IMR-90 (cell line): ENCODE results near the gene TK2. TPM values are rescaled to one million over a fixed set of nuclear protein-coding genes. Genes with fewer than 3 reads are reported as not detected.

Experiments used
- ATAC-seq: fragments of 200-7000 bp; cut with Tn5 transposase; 2 replicates; pipeline ENCODE4 v1.9.1; 2020; ENCODE audit warnings: low read depth, mild to moderate bottlenecking, moderate library complexity
- BruUV-seq: library from RNA; stranded (reverse); fragments of 400-500 nt; replicated peaks from 2 replicates; lab custom pipeline; 2021; lab: Mats Ljungman, UMichigan
- CTCF ChIA-PET: fragments of 300-600 bp; formaldehyde crosslinking; extraction: SDS; loops from one replicate; lab custom pipeline; 2021; ENCODE audit warnings: antibody characterized with exemption; lab: Yijun Ruan, JAX
- POLR2A ChIA-PET: fragments of 300-600 bp; sonication (Branson Sonifier 250); formaldehyde crosslinking; loops from one replicate; lab custom pipeline; 2022; ENCODE audit warnings: antibody characterized with exemption; ENCODE audit not compliant: unreplicated experiment; lab: Charles Lee
- DNase-seq: peaks from one replicate; pipeline ENCODE4 v3.0.0; 2013
- H2AFZ ChIP-seq: replicated peaks from 2 replicates; pipeline ENCODE3; 2013; ENCODE audit warnings: low read length, mild to moderate bottlenecking; ENCODE audit not compliant: poor library complexity
- H2AK5ac ChIP-seq: 2 replicates; pipeline ENCODE4 v1.6.1; 2013; ENCODE audit warnings: low read depth, low read length, inconsistent platforms
- H2AK9ac ChIP-seq: replicated peaks from 2 replicates; pipeline ENCODE3; 2013; ENCODE audit warnings: mild to moderate bottlenecking, low read depth, low read length, moderate library complexity; ENCODE audit not compliant: poor library complexity
- H2BK120ac ChIP-seq: 2 replicates; pipeline ENCODE4 v1.6.1; 2013; ENCODE audit warnings: low read depth, low read length, inconsistent platforms
- H2BK15ac ChIP-seq: 3 replicates; pipeline ENCODE4 v1.6.1; 2013; ENCODE audit warnings: low read depth, low read length, inconsistent platforms
- H2BK20ac ChIP-seq: 2 replicates; pipeline ENCODE4 v1.6.1; 2013; ENCODE audit warnings: low read depth, mild to moderate bottlenecking, inconsistent platforms, low read length, moderate library complexity
- H2BK5ac ChIP-seq: 2 replicates; pipeline ENCODE4 v1.6.1; 2013; ENCODE audit warnings: mild to moderate bottlenecking, low read depth, low read length, inconsistent platforms; ENCODE audit not compliant: poor library complexity, severe bottlenecking
- H3K14ac ChIP-seq: replicated peaks from 2 replicates; pipeline ENCODE4 v1.6.1; 2013; ENCODE audit warnings: low read depth, low read length, inconsistent platforms
- H3K18ac ChIP-seq: 2 replicates; pipeline ENCODE4 v1.6.1; 2013; ENCODE audit warnings: low read depth, low read length, control low read depth
- H3K23ac ChIP-seq: 2 replicates; pipeline ENCODE4 v1.6.1; 2013; ENCODE audit warnings: low read depth, low read length, inconsistent platforms
- H3K27ac ChIP-seq: 2 replicates; pipeline ENCODE4 v1.5.1; 2013; ENCODE audit warnings: mild to moderate bottlenecking, control low read depth, low read length; ENCODE audit not compliant: insufficient read depth
- H3K27me3 ChIP-seq: 2 replicates; pipeline ENCODE4 v1.6.1; 2013; ENCODE audit warnings: low read length; ENCODE audit not compliant: control insufficient read depth, insufficient read depth
- H3K36me3 ChIP-seq: 2 replicates; pipeline ENCODE4 v1.6.1; 2013; ENCODE audit warnings: low read length, mixed read lengths; ENCODE audit not compliant: control insufficient read depth, insufficient read depth
- H3K4ac ChIP-seq: 2 replicates; pipeline ENCODE4 v1.6.1; 2013; ENCODE audit warnings: low read depth, low read length, inconsistent platforms
- H3K4me1 ChIP-seq: 2 replicates; pipeline ENCODE4 v1.6.1; 2013; ENCODE audit warnings: low read length, mixed read lengths; ENCODE audit not compliant: control insufficient read depth, insufficient read depth
- H3K4me2 ChIP-seq: 2 replicates; pipeline ENCODE4 v1.6.1; 2013; ENCODE audit warnings: low read depth, mild to moderate bottlenecking, control low read depth, low read length, moderate library complexity
- H3K4me3 ChIP-seq: 2 replicates; pipeline ENCODE4 v1.5.1; 2013; ENCODE audit warnings: low read depth, mild to moderate bottlenecking, control low read depth, low read length, moderate library complexity; ENCODE audit not compliant: insufficient read depth
- H3K56ac ChIP-seq: 2 replicates; pipeline ENCODE4 v1.6.1; 2013; ENCODE audit warnings: low read length, inconsistent platforms; ENCODE audit not compliant: insufficient read depth; ENCODE audit errors: extremely low read depth
- H3K79me1 ChIP-seq, 2 experiments: 2 replicates each; pipeline ENCODE4 v1.6.1; 2013; ENCODE audit warnings: low read length in 2 of 2, inconsistent platforms in 1 of 2, low read depth in 1 of 2
- H3K9ac ChIP-seq: 2 replicates; pipeline ENCODE4 v1.6.1; 2013; ENCODE audit warnings: low read depth, low read length, control low read depth
- H3K9me1 ChIP-seq: 2 replicates; pipeline ENCODE4 v1.6.1; 2013; ENCODE audit warnings: low read length, inconsistent platforms; ENCODE audit not compliant: insufficient read depth
- H3K9me3 ChIP-seq: 2 replicates; pipeline ENCODE4 v1.6.1; 2013; ENCODE audit warnings: low read length; ENCODE audit not compliant: control insufficient read depth, insufficient read depth
- H4K20me1 ChIP-seq: 2 replicates; pipeline ENCODE4 v1.6.1; 2013; ENCODE audit warnings: low read length, inconsistent platforms; ENCODE audit not compliant: insufficient read depth
- H4K5ac ChIP-seq: 2 replicates; pipeline ENCODE4 v1.6.1; 2013; ENCODE audit warnings: mild to moderate bottlenecking, low read depth, low read length, control low read depth
- H4K8ac ChIP-seq, 2 experiments: 2 replicates each; pipeline ENCODE4 v1.6.1; 2013; ENCODE audit warnings: low read depth in 2 of 2, low read length in 2 of 2, control low read depth in 1 of 2, inconsistent platforms in 1 of 2
- H4K91ac ChIP-seq: 2 replicates; pipeline ENCODE4 v1.6.1; 2013; ENCODE audit warnings: low read depth, low read length, inconsistent platforms; ENCODE audit not compliant: insufficient read depth
- BHLHE40 ChIP-seq: fragments of 150-350 bp; IDR thresholded peaks from 2 replicates; pipeline ENCODE4 v1.6.1; 2016; ENCODE audit warnings: mild to moderate bottlenecking, low read depth, low read length
- CEBPB ChIP-seq: IDR thresholded peaks from 2 replicates; pipeline ENCODE4 v1.6.1; 2012; ENCODE audit warnings: low read depth, low read length, improper control_type of control experiment
- FOS ChIP-seq: fragments of 150-350 bp; IDR thresholded peaks from 2 replicates; pipeline ENCODE4 v1.6.1; 2016; ENCODE audit warnings: low read depth, low read length
- MAFK ChIP-seq: IDR thresholded peaks from 2 replicates; pipeline ENCODE4 v1.6.1; 2012; ENCODE audit warnings: low read depth, low read length, improper control_type of control experiment
- MAZ ChIP-seq: IDR thresholded peaks from 2 replicates; pipeline ENCODE4 v1.6.1; 2012; ENCODE audit warnings: low read depth, mild to moderate bottlenecking, low read length, improper control_type of control experiment, moderate library complexity, borderline replicate concordance
- MXI1 ChIP-seq: IDR thresholded peaks from 2 replicates; pipeline ENCODE4 v1.6.1; 2012; ENCODE audit warnings: low read depth, mild to moderate bottlenecking, low read length, moderate library complexity, borderline replicate concordance
- NFE2L2 ChIP-seq: fragments of 150-350 bp; IDR thresholded peaks from 2 replicates; pipeline ENCODE4 v1.6.1; 2016; ENCODE audit warnings: low read depth, mild to moderate bottlenecking, low read length
- POLR2A ChIP-seq: IDR thresholded peaks from 2 replicates; pipeline ENCODE4 v1.6.1; 2012; ENCODE audit warnings: mild to moderate bottlenecking, low read depth, low read length
- RAD21 ChIP-seq: IDR thresholded peaks from 2 replicates; pipeline ENCODE4 v1.6.1; 2012; ENCODE audit warnings: low read length, improper control_type of control experiment
- RCOR1 ChIP-seq: IDR thresholded peaks from 2 replicates; pipeline ENCODE4 v1.6.1; 2012; ENCODE audit warnings: mild to moderate bottlenecking, low read length, improper control_type of control experiment; ENCODE audit not compliant: insufficient replicate concordance
- RFX5 ChIP-seq: IDR thresholded peaks from 2 replicates; pipeline ENCODE4 v1.8.0; 2012; ENCODE audit warnings: low read depth, mild to moderate bottlenecking, low read length, moderate library complexity
- SMC3 ChIP-seq: fragments of 150-350 bp; IDR thresholded peaks from 2 replicates; pipeline ENCODE4 v1.6.1; 2016; ENCODE audit warnings: low read depth, mild to moderate bottlenecking, antibody characterized with exemption, low read length, moderate library complexity
- WGBS, 2 experiments: methylation state at CpG; one replicate each; pipeline versions ENCODE4 v1.1.5 to v1.1.7; 2013; ENCODE audit warnings: missing lambda C conversion rate in 2 of 2; ENCODE audit not compliant: insufficient read length in 1 of 2; ENCODE audit errors: extremely low coverage in 2 of 2; 5-methylcytosine and 5-hydroxymethylcytosine counted together
- dilution Hi-C: fragments of 300-500 bp; cut with HindIII; formaldehyde crosslinking; loops from one replicate; pipeline ENCODE4 v1.14.3; 2018; ENCODE audit warnings: low sequenced_read_pairs; ENCODE audit not compliant: unreplicated experiment
- in situ Hi-C: fragments of 300-500 bp; cut with MboI; formaldehyde crosslinking; loops from 3 replicates; pipeline ENCODE4 v1.14.3; 2019; ENCODE audit warnings: low sequenced_read_pairs, inconsistent platforms, mixed read lengths
- intact Hi-C: fragments of 100-400 bp; cut with micrococcal nuclease; formaldehyde crosslinking; loops from 2 replicates; pipeline ENCODE4 v1.10.0; 2022
- polyA plus RNA-seq, 3 experiments: library from polyadenylated mRNA; depleted of rRNA; stranded (reverse); fragments of >200 nt; gene quantifications; 2 replicates each; pipeline ENCODE4 v1.2.3, GENCODE V29; 2012; ENCODE audit warnings: low replicate concordance in 1 of 3
- total RNA-seq: library from RNA; depleted of rRNA; stranded (reverse); fragments of >200 nt; gene quantifications from 2 replicates; pipeline ENCODE4 v1.2.3, GENCODE V29; 2012
- TF ChIP-seq, protein P1 (sequence below): fragments of 150-350 bp; IDR thresholded peaks from 2 replicates; pipeline ENCODE4 v1.6.1; 2016; ENCODE audit warnings: low read depth, mild to moderate bottlenecking, low read length, moderate library complexity, borderline replicate concordance
- TF ChIP-seq, protein P2 (sequence below): fragments of 150-350 bp; IDR thresholded peaks from 2 replicates; pipeline ENCODE4 v1.6.1; 2017; ENCODE audit warnings: mild to moderate bottlenecking, antibody characterized with exemption, low read length, low read depth
- TF ChIP-seq, protein P3 (sequence below): conservative IDR thresholded peaks from 2 replicates; pipeline ENCODE4 v1.5.1; 2012; ENCODE audit warnings: mild to moderate bottlenecking, low read depth, low read length, improper control_type of control experiment

Gene TK2
- total and polyA plus RNA-seq, 2 of the 4 experiments (the other 2 are of a cell fraction), result 14.7 to 16.5 TPM

DNA sequence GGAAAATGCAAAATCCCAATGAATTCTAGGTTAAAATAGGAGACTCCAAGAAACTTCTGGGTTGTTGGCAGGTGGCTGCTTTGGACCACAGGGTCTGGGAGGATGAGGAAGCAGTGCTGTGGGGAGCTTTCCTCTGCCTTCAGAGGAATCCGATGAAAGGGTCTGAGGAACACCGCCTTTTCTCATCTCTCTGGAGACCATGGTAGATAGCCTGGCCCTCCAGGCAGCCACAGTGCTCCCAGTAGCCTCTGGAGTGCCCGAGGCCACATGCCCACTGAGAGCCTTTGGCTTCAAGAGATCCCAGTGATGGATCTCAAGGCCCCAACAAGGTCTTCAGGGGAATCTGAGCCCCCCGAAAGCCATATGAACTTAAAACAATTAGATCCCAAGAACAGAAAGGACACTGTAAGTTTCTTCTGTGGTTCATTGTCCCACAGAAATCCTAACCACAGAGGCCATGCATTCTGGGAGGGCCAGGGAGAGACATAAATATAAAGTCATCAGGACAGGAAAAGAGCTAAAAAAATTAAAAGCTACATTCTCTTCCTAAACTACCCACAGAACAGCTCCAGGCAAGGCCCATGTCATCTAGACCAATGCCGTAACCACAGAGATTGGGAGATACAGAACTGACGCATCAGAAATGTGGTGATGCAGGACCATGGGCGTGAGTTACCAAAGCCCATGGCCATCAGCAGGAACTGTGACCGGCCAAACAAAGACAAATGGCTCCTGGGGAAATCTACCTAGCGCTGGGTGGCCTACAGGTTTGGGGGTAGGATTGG lies 24.3 kb downstream of the TK2 start:
- no peaks in the 10 kb centered on the region for H3K27me3 ChIP-seq
- no TSS peak for BruUV-seq
- 87% methylated on average over 4 of the region's 9 CpGs; no CpG with 5 or more reads in 1 of the 2 experiments for WGBS, 2 experiments
- no peak overlapping the region for H4K91ac ChIP-seq
- H3K36me3 ChIP-seq, result peaks cover 39% of the 10 kb centered on the region
- dilution Hi-C loops, result no loop called here
- no peak overlapping the region for H3K23ac ChIP-seq
- intact Hi-C loops, result no loop called here
- no peak overlapping the region for H3K14ac ChIP-seq
- H3K4me2 ChIP-seq, result no peak overlapping the region
- no peak for ATAC-seq
- no peak overlapping the region for H3K27ac ChIP-seq
- DNase-seq, result no peak
- no peak overlapping the region for H2BK5ac ChIP-seq
- H2BK120ac ChIP-seq, result no peak overlapping the region
- H3K9me3 ChIP-seq, result no peaks in the 10 kb centered on the region
- H2BK15ac ChIP-seq, result no peak overlapping the region
- peaks cover 3 to 11% of the 10 kb centered on the region in 2 experiments; a peak in 3 of 4 replicates for H3K79me1 ChIP-seq
- H3K9me1 ChIP-seq, result peaks cover 27% of the 10 kb centered on the region
- no peak overlapping the region for H2BK20ac ChIP-seq
- no peak overlapping the region for H2AFZ ChIP-seq
- H3K4me3 ChIP-seq, result no peak overlapping the region
- peaks cover 12% of the 10 kb centered on the region for H3K4me1 ChIP-seq
- no peaks in the 10 kb centered on the region; the same call in 1 of the 2 replicates for H4K20me1 ChIP-seq
- ChIA-PET CTCF (no interaction called here), POLR2A (no interaction called here)
- no peak overlapping the region for H3K56ac ChIP-seq
- in situ Hi-C loops, result no loop called here
- no peak overlapping the region for H2AK5ac ChIP-seq
- H2AK9ac ChIP-seq, result no peak overlapping the region
- H3K9ac ChIP-seq, result no peak overlapping the region
- H3K18ac ChIP-seq, result no peak overlapping the region
- H3K4ac ChIP-seq, result no peak overlapping the region
- no peak overlapping the region for H4K5ac ChIP-seq
- H4K8ac ChIP-seq, result no peak overlapping the region
- TF ChIP-seq MXI1 (no peak), SMC3 (no peak), RCOR1 (no peak), CEBPB (no peak), BHLHE40 (no peak), FOS (no peak), POLR2A (no peak), RAD21 (no peak), RFX5 (no peak), NFE2L2 (no peak), MAZ (no peak), MAFK (no peak)
- TF ChIP-seq, protein P1, sequence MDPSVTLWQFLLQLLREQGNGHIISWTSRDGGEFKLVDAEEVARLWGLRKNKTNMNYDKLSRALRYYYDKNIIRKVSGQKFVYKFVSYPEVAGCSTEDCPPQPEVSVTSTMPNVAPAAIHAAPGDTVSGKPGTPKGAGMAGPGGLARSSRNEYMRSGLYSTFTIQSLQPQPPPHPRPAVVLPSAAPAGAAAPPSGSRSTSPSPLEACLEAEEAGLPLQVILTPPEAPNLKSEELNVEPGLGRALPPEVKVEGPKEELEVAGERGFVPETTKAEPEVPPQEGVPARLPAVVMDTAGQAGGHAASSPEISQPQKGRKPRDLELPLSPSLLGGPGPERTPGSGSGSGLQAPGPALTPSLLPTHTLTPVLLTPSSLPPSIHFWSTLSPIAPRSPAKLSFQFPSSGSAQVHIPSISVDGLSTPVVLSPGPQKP, result no peak
- TF ChIP-seq, protein P2, sequence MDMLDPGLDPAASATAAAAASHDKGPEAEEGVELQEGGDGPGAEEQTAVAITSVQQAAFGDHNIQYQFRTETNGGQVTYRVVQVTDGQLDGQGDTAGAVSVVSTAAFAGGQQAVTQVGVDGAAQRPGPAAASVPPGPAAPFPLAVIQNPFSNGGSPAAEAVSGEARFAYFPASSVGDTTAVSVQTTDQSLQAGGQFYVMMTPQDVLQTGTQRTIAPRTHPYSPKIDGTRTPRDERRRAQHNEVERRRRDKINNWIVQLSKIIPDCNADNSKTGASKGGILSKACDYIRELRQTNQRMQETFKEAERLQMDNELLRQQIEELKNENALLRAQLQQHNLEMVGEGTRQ, result no peak
- TF ChIP-seq, protein P3, sequence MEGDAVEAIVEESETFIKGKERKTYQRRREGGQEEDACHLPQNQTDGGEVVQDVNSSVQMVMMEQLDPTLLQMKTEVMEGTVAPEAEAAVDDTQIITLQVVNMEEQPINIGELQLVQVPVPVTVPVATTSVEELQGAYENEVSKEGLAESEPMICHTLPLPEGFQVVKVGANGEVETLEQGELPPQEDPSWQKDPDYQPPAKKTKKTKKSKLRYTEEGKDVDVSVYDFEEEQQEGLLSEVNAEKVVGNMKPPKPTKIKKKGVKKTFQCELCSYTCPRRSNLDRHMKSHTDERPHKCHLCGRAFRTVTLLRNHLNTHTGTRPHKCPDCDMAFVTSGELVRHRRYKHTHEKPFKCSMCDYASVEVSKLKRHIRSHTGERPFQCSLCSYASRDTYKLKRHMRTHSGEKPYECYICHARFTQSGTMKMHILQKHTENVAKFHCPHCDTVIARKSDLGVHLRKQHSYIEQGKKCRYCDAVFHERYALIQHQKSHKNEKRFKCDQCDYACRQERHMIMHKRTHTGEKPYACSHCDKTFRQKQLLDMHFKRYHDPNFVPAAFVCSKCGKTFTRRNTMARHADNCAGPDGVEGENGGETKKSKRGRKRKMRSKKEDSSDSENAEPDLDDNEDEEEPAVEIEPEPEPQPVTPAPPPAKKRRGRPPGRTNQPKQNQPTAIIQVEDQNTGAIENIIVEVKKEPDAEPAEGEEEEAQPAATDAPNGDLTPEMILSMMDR, result no peak
